ENCODE data around the gene ACSM6.

- TF ChIP-seq CTCF (IDR thresholded peaks at IDR 0.05) (no peak), POLR2A (IDR thresholded peaks at IDR 0.05) (no peak)
Observed at GRCh38 chr10:95235676-95236067, 41.6 kb downstream of the ACSM6 start.
